ENCODE results near the gene C16orf86.
A peak's percentile ranks its signal among the peaks of the same experiment; 100 is the strongest.

Gene C16orf86, protein sequence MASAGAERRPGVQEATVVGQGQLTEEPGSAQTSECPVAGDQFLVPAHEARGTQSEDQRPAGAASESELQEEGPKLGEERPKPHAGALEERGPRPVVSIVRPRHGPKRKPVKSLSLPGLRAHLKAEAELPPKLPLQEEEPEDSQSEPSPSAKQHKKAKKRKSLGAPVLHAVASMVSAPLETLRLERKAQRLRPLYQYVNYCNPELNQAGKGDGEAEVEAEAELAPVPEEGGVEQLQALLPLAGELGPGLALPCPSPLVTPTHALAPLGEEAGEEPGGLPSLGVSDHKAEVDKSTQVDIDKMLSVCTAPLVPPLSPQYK

DNA sequence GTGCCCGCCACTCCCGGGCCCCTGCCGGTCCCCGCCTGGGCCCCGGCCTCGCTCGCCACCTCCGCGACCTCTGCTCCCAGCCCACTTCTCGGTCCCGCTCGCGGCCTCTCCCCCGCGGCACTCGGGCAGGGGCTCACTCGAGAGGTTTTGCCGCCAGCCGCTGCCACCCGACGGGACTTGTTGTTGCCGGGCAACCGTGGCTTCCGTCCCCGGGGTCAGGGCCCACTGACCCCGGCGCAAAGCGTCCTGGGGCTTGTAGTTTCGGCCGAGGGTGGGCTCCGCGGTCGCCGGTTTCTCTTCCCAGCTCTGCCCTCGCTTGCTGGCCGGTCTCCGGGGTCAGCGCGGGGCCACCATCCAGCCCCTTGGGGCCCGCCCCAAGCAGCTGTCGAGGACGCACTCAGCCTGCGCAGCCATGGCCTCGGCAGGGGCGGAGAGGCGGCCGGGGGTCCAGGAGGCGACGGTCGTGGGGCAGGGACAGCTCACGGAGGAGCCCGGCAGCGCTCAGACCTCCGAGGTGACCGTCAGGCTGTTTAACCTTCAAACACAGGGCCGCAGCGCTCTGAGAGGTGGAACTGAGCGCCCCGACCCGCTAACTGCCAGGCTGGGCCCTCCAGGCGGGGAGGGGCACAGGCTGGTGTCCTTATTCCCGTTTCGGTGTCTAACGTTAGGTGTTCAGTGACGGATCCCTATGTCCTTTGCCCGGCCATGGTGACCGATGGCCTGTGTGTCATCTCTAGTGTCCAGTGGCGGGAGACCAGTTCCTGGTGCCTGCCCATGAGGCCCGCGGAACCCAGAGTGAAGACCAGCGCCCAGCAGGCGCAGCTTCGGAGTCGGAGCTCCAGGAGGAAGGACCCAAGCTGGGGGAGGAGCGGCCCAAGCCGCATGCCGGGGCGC is at the start of gene C16orf86, which contains the start of gene ENKD1:
Gene C16orf86 (plus strand): TSS at position 256 of the 894 bp plus-strand sequence. CDS start 157 bp downstream, at position 413.
Gene ENKD1 (minus strand): TSS at position 192 of the 894 bp plus-strand sequence. CDS start 308 bp downstream, outside the sequence.
- DNase-seq (ENCODE audit: low read depth): peak; percentile 53

DNA sequence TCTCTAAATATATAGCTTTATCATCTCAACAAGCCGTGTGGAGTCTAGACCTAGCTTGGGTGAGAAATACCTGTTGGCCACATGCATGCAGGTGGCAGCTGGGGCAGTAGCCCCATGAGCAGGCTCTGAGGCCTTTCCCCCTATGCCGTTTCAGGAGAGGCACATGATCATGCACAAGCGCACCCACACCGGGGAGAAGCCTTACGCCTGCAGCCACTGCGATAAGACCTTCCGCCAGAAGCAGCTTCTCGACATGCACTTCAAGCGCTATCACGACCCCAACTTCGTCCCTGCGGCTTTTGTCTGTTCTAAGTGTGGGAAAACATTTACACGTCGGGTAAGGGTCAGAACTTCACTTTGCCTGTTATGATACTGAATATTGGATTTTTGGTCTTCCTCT is 38.4 kb upstream of the C16orf86 start:
- no peak for DNase-seq (ENCODE audit: low read depth)

GRCh38 chr16:67632415-67633172 is 34.0 kb upstream of the C16orf86 start:
- DNase-seq (ENCODE audit: low read depth): peak; percentile 84

DNA sequence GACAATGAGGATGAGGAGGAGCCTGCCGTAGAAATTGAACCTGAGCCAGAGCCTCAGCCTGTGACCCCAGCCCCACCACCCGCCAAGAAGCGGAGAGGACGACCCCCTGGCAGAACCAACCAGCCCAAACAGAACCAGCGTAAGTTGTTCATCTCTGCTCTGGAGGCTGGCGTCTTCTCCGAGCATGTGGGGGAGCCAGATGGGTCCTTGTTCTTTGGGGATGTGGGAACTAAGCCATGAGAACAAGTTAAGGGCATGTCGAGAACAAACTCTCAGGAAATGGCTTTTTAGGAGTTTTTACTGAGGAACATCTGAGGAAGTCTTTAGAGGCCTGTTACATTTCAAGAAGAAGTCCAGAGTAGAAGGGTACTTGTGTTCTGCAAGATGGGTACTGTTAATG is 29.9 kb upstream of the C16orf86 start:
- no peak for DNase-seq (ENCODE audit: low read depth)

DNA sequence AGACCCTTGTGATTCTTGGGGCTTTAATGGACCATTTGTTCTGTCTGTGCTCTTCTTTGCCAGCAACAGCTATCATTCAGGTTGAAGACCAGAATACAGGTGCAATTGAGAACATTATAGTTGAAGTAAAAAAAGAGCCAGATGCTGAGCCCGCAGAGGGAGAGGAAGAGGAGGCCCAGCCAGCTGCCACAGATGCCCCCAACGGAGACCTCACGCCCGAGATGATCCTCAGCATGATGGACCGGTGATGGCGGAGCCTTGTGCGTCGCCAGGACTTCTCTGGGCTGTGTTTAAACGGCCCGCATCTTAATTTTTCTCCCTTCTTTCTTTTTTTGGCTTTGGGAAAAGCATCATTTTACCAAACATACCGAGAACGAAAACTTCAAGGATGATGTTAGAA is 29.0 kb upstream of the C16orf86 start:
- no peak for DNase-seq (ENCODE audit: low read depth)

DNA sequence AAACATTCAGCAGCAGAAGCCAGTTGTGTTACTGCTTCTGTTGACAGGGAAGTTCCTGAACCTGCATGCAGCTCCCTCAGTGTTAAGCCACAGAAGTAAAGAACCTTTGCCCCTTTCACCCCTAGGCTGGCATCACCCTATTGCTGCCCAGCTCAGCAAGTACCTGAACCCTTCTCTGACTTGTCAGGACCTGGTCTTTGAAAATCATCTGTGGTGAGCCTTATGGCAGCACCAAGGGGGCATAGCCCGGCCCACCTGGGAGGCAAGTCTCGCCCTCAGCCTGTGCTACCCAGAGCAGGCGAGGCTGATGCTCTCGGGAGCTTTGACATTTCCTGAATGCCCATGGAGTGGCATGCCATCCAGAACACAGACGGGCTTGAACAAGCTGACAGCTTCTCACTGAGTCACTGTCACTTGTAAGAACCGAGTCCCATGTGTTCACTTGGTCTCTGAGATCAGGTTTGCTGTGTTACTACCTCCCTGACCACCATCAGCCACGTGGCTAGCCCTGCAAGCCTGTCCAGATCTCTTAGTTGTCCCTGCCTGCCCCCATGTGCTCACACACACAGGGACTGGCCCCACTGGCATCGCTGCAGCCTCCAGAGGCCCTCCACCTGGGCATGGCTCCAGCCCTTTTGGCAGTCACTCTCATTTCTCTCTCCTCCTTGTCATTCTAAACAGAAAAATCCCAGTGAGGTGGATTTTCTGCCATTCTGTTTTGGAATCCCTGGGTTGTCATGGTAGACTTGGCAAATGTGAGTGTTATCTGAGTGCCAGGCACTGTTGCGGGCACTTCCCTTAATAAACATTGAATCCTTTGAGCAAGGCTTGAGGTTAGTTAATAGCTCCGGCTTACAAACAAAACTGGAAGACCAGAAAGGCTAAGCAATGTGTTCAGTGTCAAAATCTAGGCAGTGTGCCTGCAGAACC is 24.6 kb upstream of the C16orf86 start:
- DNase-seq (ENCODE audit: low read depth): no peak

GRCh38 chr16:67644038-67644437 is 22.6 kb upstream of the C16orf86 start:
- DNase-seq (ENCODE audit: low read depth): no peak

DNA sequence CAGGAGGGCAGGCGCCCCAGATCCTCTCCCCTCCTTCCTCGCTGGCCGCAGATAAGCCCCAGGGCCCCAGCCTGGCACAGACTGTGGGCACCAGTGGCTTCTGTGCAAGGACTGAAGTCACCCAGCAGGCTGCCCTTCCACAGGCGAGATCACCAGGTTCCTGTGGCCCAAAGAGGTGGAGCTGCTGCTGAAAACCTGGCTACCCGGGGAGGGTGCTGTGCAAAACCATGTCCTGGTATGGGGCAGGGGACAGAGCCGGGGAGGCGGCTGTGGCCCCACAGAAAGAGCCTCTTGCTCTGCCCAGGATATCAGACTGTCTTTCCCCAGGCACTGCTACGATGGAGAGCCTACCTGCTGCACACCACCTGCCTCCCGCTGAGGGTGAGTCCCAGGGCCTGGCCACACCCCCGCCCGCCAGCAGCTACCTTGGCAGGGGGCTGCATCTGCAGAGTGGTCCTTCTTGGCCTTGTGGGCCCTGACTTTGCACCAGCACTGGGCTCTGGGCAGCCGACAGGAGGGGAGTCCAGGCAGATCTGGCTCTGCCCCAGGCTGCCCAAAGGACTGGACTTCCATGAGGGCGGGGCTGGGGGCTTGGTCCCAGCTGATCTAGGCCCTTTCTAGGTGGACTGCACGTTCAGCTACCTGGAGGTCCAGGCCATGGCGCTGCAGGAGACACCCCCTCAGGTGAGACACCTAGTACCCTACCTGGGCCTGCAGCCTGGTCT is 21.1 kb upstream of the C16orf86 start:
- no peak for DNase-seq (ENCODE audit: low read depth)

- DNase-seq (ENCODE audit: low read depth): no peak
Observed at GRCh38 chr16:67647111-67647651, 19.4 kb upstream of the C16orf86 start.

- DNase-seq (ENCODE audit: low read depth): no peak
Observed at GRCh38 chr16:67647681-67648080, 18.9 kb upstream of the C16orf86 start.

GRCh38 chr16:67648088-67648763 is 18.4 kb upstream of the C16orf86 start:
- no peak for DNase-seq (ENCODE audit: low read depth)

GRCh38 chr16:67648764-67649407 is 17.7 kb upstream of the C16orf86 start:
- DNase-seq (ENCODE audit: low read depth): no peak

GRCh38 chr16:67649494-67649931 is 17.1 kb upstream of the C16orf86 start:
- DNase-seq (ENCODE audit: low read depth): no peak

DNA sequence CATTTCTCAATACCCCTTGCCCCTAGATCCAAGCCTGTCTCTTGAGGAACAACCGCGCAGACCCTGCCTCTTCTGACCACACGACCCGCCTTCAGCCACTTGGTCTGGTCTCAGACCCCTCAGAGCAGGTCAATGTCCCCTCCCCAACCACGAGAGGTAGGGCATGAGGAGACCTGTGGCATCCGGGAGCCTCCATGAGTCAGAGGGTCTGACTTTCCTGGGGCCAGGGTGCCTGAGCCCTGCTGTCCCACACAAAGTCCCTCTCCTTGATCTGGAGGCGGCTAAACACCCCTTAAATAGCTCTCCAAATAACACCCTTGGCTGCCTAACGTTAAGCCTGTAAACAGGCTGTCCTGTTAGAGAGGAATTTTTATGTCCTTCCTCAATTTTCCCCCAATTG is 16.6 kb upstream of the C16orf86 start:
- no peak for DNase-seq (ENCODE audit: low read depth)

DNA sequence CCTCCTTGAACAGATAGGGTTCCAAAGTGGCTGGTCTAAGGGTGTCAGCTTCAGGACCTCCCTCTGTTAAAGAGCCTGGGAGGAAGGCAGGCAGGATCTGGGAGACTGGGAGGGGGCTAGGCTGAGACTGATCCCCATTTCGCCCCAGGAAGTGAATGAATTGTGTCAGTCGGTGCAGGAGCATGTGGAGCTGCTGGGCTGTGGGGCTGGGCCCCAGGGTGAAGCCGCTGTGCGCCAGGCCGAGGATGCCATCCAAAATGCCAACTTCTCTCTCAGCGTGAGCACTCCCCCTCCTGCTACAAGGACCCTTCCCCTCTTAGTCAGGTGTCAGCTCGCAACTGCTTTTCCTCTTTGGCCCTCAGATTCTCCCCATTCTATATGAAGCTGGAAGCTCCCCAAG is 15.6 kb upstream of the C16orf86 start:
- DNase-seq (ENCODE audit: low read depth): no peak

- DNase-seq (ENCODE audit: low read depth): no peak
Observed at GRCh38 chr16:67651847-67652246, 14.8 kb upstream of the C16orf86 start.

- no peak for DNase-seq (ENCODE audit: low read depth)
Observed at GRCh38 chr16:67652578-67653127, 14.0 kb upstream of the C16orf86 start.

GRCh38 chr16:67653128-67653788 is 13.4 kb upstream of the C16orf86 start:
- no peak for DNase-seq (ENCODE audit: low read depth)
